GM15510 (cell line): ENCODE measurements around the gene NAT9.

Experiments used
- POLR2A ChIP-seq: IDR thresholded peaks from 3 replicates; pipeline ENCODE4 v1.6.1; 2011; ENCODE audit warnings: borderline replicate concordance; ENCODE audit not compliant: insufficient read length; ENCODE audit errors: extremely low read depth

The NAT9 gene

DNA sequence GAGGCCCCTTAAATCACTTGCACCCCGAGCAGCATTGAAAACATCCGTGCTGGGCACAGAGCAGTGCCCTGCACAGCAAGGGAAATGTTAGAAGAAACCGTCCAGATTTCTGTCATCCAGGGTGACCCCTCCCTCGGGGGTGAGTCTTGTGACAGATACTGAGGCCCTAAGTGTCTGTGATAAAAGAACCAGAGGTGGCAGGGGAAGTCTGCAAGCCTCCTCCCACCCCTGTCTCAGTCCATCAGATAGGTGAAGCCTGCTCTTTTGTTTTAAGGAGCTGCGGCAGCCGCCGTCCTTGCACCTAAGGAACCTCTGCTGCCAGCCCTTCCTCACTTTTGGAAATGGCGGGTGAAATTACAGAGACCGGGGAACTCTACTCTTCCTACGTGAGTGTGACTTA, 845 bp upstream of the NAT9 start:
- TF ChIP-seq POLR2A = no peak

DNA sequence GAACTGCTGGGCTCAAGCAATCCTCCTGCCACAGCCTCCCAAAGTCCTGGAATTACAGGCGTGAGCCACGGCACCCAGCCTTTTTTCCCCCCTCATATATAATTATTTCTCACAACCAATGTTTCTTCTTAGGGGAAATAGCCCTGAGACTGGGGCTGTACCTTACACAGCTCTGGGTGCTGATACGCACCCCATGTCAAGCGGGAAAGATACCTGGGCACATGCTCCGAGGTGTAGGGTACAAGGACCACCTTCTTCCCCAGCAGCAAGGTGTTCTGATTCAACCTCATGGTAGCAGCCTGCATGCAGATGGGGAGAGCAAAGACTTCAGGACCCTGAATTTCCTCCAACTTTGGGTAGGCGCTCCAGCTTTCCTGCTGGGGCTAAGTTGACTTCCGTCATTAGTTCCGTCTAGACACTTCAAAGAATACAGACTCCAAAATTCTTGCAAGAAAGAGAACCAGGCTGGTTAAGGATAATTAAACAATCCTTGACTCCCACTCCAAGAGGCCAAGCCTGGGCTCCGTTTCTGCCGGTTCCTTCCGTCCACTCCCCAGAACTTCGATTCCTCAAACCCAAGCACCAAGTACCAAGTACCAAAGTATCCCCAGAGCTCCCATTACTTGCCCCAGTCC, 619 bp downstream of the NAT9 start:
- TF ChIP-seq POLR2A = no peak

DNA sequence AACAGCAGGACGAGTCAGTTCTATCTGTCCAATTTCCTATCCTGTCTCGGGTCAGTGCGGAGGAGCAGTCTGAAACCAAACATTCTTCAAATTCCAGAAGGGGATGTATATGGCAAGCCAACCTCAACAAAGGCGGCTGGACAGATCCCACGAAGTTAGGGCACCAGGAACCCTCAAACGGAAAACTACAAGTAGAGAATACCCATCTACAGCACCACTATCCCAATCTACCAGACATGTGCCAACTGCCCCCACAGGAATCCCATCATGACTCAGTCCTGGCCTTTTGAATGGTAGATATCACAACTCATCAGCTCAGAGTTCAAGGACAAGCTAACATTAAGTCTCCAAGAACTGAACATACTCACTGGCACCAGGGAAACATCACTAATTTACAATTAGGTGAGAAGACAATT, 2.3 kb downstream of the NAT9 start:
- no peak for TF ChIP-seq POLR2A

DNA sequence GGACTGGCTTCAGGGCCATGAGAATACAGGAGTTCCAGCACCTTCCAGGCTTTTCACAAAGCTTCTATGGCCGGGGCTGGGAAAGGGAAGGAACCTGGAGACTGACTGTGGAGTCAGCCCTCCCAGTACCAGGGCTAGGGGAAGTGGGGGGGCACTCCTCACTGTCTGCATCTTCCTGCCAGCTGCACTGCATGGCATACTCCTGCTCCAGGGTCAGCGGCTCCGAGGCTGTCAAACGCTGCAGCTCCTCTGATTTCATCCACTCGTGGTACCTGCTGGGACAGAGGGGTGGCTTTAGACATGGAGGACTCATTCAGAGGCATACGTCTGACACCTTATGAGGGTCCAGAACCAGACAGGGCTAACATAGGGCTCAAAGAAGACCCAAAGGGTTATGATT, 2.7 kb downstream of the NAT9 start:
- TF ChIP-seq POLR2A = no peak

DNA sequence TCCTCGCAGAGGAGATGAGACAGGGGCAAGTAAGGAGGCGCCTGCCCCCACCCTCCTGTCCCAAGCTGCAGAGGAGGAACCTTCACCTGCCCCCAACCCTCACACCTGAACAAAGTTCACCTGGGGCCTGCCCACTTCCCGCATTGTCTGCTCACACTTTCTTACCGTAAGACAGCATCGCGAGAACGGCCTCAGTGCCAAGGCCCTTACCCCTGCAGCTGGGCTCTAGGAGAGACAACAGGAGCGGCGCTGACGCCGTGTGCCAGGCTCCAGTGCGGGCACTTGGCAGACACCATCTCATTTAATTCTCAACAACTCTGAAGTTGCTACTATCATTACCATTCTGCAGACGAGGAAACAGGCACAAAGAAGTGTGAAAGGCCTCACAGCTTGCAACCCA, 4.1 kb downstream of the NAT9 start:
- TF ChIP-seq POLR2A = no peak

DNA sequence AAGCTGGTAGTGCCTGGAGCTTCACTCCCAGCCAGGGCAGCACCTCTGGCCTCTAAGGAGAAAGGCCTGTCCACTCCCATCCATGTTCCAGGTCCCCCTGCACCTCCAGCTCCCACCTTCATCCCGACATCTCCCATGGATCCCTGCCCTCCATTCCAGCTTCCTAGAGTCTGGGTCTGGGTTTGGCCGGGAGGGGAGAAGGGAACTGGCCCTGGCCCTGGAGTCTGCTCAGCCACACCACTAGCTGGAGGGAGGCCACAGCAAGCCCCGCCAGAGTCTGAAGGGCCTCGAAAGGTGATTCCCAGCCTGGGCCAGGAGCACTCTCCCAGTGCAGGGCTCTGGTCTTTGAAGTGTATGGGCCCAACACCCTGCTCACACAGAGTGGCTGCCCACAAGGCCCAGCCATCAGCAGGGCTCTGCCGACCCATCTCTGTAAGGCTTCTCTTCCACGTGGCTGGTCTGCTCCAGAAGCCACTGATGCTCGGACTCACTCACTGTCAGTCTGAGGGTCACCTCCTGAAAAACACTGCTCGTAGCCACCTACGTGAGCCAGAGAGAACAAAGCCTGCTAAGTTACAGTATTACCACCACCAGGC, 4.7 kb downstream of the NAT9 start:
- TF ChIP-seq POLR2A = no peak

DNA sequence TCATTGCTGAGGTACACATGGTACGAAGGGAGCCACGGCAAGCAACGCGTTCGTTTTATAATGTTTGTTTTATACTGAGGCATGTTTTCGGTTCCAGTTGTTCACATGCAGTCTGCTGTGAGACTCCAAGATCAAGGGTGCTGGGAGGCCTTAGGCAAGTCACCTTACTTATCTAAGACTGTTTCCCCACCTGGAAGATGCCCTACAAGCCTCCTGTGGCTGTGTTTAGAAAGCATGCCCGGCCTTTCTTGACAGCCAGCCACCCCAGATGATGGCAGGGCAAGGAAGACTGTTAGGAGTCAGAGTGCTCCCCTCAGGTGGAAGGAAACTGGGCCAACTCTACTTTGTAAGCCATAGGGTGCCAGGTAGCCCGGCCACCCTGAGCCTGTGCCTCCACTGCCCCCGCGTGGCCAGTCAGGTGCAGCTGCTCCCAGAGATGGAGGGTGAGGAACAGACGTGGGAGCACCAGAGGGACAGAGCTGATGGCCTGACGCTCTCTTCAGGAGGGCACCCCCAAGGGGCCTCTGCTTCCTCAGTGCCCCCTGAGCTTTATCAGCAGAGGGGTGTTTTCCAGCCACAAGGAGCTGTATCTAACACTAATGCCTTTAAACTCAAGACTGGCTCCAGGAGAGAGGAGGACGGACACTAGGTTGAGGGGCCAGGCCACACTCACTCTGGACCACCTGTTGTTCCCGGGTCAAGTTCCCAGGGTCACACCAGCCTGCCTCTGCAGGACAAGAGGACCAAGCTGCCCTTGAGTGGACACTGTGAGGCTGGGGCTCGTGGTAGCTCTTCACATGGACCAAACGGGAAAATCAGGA, 5.4 kb downstream of the NAT9 start:
- no peak for TF ChIP-seq POLR2A

DNA sequence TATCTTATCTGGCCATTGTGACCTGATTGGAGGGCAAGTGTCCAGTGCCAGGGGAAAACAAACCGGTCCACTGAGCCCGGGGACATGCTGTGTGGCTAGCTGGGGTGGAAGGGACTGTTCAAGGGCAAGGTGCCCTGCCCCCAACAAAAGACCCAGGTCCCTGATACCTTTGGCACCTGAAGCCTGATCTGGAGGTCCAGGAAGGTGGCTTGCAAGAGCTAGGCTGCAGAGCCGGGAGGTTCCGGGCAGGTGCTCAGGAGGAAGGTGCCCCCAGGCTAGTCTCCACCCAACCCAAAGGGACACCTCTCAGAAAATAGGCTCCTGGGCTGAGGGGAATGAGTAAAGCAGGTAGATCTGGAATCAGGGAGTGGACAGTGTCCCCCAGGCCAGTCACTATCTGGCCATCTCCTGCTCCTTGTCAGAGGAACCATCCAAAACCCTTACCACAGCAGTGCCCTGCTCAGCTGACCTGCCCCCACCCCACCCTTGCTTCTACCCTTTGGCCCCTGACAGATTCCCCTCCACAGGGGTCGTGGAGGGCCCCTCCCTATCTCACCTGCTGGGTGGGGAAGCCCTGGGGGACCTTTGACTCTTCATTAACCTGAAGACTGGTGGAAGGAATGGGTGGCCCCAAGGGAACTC, 6.2 kb downstream of the NAT9 start:
- TF ChIP-seq POLR2A = no peak

DNA sequence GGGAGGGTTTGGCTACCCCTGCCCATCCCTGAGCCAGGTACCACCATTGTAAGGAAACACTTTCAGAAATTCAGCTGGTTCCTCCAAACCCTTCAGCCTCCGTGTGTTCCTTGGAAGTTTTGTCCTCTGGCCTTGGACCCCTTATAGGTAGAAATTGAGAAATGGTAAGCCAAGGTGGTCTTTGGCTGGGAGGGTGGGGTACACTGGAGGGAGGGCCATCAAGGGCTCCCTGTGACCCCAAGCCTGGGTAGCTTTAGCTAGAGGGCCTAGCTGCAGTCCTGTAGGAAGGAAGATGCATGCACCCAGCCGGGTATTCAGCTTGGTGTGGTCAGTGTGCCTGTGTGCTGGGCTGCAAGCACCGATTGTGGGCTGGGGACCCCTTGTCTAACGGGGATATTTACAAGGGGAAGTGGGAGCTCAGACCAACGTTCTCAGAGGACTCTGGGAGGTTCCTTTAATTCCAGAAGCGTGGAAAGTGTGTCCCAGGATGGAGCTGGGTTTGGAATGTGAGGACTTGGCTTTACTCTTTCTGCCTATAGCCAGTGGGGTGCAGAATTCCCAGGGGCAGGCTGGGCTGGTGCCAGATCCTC, 6.8 kb downstream of the NAT9 start:
- no peak for TF ChIP-seq POLR2A

DNA sequence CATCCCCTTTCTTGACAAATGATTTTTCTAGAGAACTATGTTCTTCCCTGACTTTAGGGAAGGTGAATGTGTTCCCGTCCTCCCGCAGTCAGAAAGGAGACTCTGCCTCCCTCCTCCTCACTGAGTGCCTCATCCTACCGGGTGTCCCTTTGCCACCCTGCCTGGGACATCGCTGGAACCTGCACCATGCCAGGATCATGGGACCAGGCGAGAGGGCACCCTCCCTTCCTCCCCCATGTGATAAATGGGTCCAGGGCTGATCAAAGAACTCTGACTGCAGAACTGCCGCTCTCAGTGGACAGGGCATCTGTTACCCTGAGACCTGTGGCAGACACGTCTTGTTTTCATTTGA, 7.4 kb downstream of the NAT9 start:
- TF ChIP-seq POLR2A = no peak

DNA sequence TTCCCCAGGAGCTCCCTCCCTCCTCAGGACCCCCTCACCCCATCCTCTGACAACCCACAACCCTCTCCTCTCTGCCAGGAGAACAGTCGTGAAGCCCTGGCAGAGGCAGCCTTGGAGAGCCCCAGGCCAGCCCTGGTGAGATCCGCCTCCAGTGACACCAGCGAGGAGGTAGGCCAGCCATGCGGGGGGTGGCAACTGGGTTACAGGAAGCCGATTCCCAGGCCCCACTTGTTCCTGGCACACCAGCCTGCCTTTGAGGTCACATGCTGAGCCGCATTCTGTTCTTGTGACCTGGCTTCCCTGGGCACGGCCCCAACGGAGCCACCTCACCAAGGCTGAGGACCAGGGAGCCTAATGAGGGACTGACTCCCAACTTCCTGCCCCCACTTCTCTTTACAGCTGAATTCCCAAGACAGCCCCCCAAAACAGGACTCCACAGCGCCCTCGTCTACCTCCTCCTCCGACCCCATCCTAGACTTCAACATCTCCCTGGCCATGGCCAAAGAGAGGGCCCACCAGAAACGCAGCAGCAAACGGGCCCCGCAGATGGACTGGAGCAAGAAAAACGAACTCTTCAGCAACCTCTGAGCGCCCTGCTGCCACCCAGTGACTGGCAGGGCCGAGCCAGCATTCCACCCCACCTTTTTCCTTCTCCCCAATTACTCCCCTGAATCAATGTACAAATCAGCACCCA, 7.9 kb downstream of the NAT9 start:
- TF ChIP-seq POLR2A = no peak

DNA sequence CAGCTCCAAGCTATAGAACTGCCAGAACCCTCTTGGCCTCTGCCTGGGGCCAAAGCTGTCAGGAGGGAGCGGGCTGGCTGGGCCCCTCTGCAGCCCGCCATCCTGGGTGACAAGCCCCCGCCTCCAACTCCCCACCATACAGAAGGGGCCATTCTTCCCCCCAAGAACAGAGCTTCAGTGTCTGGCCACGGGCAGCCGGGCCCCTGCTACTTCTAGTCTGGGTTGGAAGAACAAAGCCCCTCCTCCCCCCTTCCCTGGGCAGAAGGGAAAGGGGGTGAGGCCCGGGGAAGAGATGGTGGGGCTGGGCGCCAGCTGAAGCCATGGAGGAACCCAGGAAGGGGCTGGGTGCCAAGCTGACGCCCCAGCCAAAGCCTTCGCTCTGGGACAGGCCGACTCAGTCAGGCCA, 9.0 kb downstream of the NAT9 start:
- no peak for TF ChIP-seq POLR2A

DNA sequence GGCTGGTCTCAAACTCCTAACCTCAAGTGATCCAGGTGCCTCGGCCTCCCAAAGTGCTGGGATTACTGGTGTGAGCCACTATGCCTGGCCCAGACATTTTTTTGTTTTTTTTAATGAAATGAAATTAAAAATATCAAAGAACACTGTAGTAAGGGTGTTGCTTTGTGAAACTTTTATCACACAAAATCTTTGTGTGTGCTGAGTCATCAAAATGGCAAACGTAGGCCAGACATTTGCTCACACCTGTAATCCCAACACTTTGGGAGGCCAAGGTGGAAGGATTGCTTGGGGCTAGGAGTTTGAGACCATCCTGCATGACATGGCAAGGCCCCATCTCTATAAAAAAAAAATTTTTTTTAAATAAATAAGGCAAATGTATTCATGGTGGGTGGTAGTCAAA, 9.7 kb downstream of the NAT9 start:
- TF ChIP-seq POLR2A = no peak

DNA sequence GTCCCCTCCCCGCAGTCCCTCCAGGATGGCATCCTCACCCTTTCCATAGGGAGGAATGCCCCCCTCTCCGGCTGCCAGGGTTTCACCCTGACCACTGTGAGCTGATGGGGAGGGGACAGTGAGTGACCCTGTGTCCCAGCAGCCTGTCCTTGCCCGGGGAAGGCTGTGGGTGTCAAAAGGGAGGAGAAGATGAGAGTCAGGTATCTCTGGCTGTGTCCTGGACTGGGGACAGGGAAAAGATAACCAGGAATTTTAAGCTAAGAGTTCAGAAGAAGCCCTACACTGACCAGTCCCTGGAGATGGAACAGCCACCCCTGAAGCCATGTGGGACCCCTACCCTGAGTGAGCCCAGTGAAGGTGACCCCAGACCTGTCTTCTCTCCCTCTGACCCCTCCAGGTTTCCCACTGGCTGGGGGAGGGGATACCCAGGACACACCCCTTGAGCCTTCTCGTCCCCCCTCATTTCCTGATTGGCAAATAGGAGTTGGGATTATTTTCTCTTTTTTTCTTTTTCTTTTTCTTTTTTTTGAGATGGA, 11.3 kb downstream of the NAT9 start:
- no peak for TF ChIP-seq POLR2A
